PFSK-1 (cell line): ENCODE data around the gene C19orf25.

Experiments used
- FOXP2 ChIP-seq: optimal IDR thresholded peaks from 2 replicates; pipeline ENCODE3; 2011; ENCODE audit warnings: borderline replicate concordance, control low read depth, inconsistent platforms; ENCODE audit not compliant: insufficient read depth; ENCODE audit errors: extremely low read length, extremely low read depth
- POLR2AphosphoS5 ChIP-seq: IDR thresholded peaks from 2 replicates; pipeline ENCODE4 v1.6.1; 2012; ENCODE audit warnings: low read depth, mild to moderate bottlenecking, control low read depth, low read length, moderate library complexity
- REST ChIP-seq, 2 experiments: IDR thresholded peaks; 2 replicates each; pipeline versions ENCODE4 v1.6.1 to v1.8.0; 2011 to 2012; ENCODE audit warnings: low read depth in 2 of 2, low read length in 2 of 2, control low read depth in 1 of 2, inconsistent platforms in 1 of 2, mild to moderate bottlenecking in 1 of 2, moderate library complexity in 1 of 2; ENCODE audit not compliant: insufficient read depth in 1 of 2
- SIN3A ChIP-seq: IDR thresholded peaks from 2 replicates; pipeline ENCODE4 v1.6.1; 2012; ENCODE audit warnings: mild to moderate bottlenecking, low read length, moderate library complexity, borderline replicate concordance; ENCODE audit not compliant: insufficient read depth
- TAF1 ChIP-seq: IDR thresholded peaks from 2 replicates; pipeline ENCODE4 v1.6.1; 2012; ENCODE audit warnings: low read length, control low read depth, borderline replicate concordance; ENCODE audit not compliant: insufficient read depth

The C19orf25 gene

GRCh38 chr19:1514986-1515721 lies 36.1 kb upstream of the C19orf25 start:
- no peak for TF ChIP-seq REST (IDR thresholded peaks at IDR 0.05; ENCODE audit: insufficient read depth in 1 of 2, low read depth in 2 of 2, low read length in 2 of 2)

GRCh38 chr19:1514295-1514661 lies 35.3 kb upstream of the C19orf25 start:
- TF ChIP-seq SIN3A: no peak
- TF ChIP-seq POLR2AphosphoS5: no peak
- no peak for TF ChIP-seq TAF1
- TF ChIP-seq FOXP2: no peak
- TF ChIP-seq REST (IDR thresholded peaks at IDR 0.05; ENCODE audit: insufficient read depth in 1 of 2, low read depth in 2 of 2, low read length in 2 of 2): no peak

GRCh38 chr19:1513499-1514294 lies 34.7 kb upstream of the C19orf25 start:
- TF ChIP-seq POLR2AphosphoS5: no peak
- no peak for TF ChIP-seq FOXP2
- no peak for TF ChIP-seq SIN3A
- no peak for TF ChIP-seq TAF1
- TF ChIP-seq REST (IDR thresholded peaks at IDR 0.05; ENCODE audit: insufficient read depth in 1 of 2, low read depth in 2 of 2, low read length in 2 of 2): no peak

GRCh38 chr19:1512671-1513498 lies 33.9 kb upstream of the C19orf25 start, which contains the start of gene ADAMTSL5:
Gene ADAMTSL5, minus strand, starts transcription at chr19:1513019. Its CDS starts 2,076 bp downstream, at chr19:1510943.
- TF ChIP-seq TAF1 (no peak), SIN3A (no peak), REST (IDR thresholded peaks at IDR 0.05; ENCODE audit: insufficient read depth in 1 of 2, low read depth in 2 of 2, low read length in 2 of 2) (no peak), FOXP2 (peak; percentile 61)
